T47D (cell line): ENCODE measurements around the gene FRS2.

Experiments
- DNase-seq, 2 experiments: peaks; one replicate each; pipeline versions ENCODE4 v3.0.0 to v3.0.0-alpha.2; 2011 to 2012; ENCODE audit warnings: low read depth in 1 of 2, low spot score in 1 of 2
- JUND ChIP-seq: IDR thresholded peaks from 2 replicates; pipeline ENCODE4 v1.6.1; 2012; ENCODE audit warnings: low read depth
- in situ Hi-C: cut with HindIII; loops from 2 replicates; pipeline ENCODE4 v1.10.0; 2016; ENCODE audit warnings: low sequenced_read_pairs, low pct_unique_long_range_greater_than_20kb

The FRS2 gene

GRCh38 chr12:69511469-69512267 is 41.5 kb downstream of the FRS2 start:
- no peak for TF ChIP-seq JUND
- no peak for DNase-seq
- in situ Hi-C loops, result no loop called here

- in situ Hi-C loops, result no loop called here
- no peak for TF ChIP-seq JUND
- no peak for DNase-seq
These were observed 42.6 kb downstream of the FRS2 start for GRCh38 chr12:69512820-69513219.

- TF ChIP-seq JUND, result no peak
- DNase-seq, result no peak
- in situ Hi-C loops, result no loop called here
These were observed 43.1 kb downstream of the FRS2 start for GRCh38 chr12:69513297-69513696.

- in situ Hi-C loops, result no loop called here
- no peak for DNase-seq
- no peak for TF ChIP-seq JUND
These were observed 43.9 kb downstream of the FRS2 start for GRCh38 chr12:69514111-69514510.

- no peak for TF ChIP-seq JUND
- in situ Hi-C loops, result no loop called here
- no peak for DNase-seq
These were observed 44.7 kb downstream of the FRS2 start for GRCh38 chr12:69514845-69515244.

GRCh38 chr12:69515394-69515930 is 45.3 kb downstream of the FRS2 start:
- TF ChIP-seq JUND, result no peak
- DNase-seq, result no peak

GRCh38 chr12:69516950-69517349 is 46.8 kb downstream of the FRS2 start:
- TF ChIP-seq JUND, result no peak
- in situ Hi-C loops, result no loop called here
- no peak for DNase-seq

More at GRCh38 chr12:69515394-69515930, 45.3 kb downstream of the FRS2 start:
- in situ Hi-C loops, result no loop called here

- TF ChIP-seq JUND, result no peak
- DNase-seq, result no peak
- in situ Hi-C loops, result no loop called here
These were observed 47.2 kb downstream of the FRS2 start for GRCh38 chr12:69517406-69517805.

GRCh38 chr12:69519871-69520270 is 49.7 kb downstream of the FRS2 start:
- DNase-seq, result peak in 1 of 2 experiments; percentile 26
- in situ Hi-C loops, result no loop called here
- no peak for TF ChIP-seq JUND

GRCh38 chr12:69523433-69524330 is 53.5 kb downstream of the FRS2 start:
- no peak for TF ChIP-seq JUND
- in situ Hi-C loops, result no loop called here
- DNase-seq, result no peak

GRCh38 chr12:69524331-69524630 is 54.1 kb downstream of the FRS2 start:
- in situ Hi-C loops, result no loop called here
- no peak for TF ChIP-seq JUND
- DNase-seq, result no peak

GRCh38 chr12:69524755-69525469 is 54.7 kb downstream of the FRS2 start:
- DNase-seq, result no peak
- in situ Hi-C loops, result no loop called here
- TF ChIP-seq JUND, result no peak
